Liver (tissue), 9 donors: Measurements from ENCODE around the gene DCTN3. TPM values are rescaled to one million over a fixed set of nuclear protein-coding genes. Genes with fewer than 3 reads are reported as not detected.

Source experiments
- DNase-seq: peaks from one replicate; pipeline ENCODE4 v3.0.0-alpha.2; 2017; ENCODE audit warnings: low spot score
- H3K27ac ChIP-seq, 2 donors: one replicate each; pipeline ENCODE4 v1.7.0; 2013; ENCODE audit warnings: inconsistent platforms in 2 of 2, low read length in 2 of 2, control low read depth in 1 of 2, low read depth in 1 of 2, mild to moderate bottlenecking in 1 of 2
- H3K27me3 ChIP-seq, 4 donors: one replicate each; pipeline versions ENCODE4 v1.6.1 to v1.7.0; 2013; ENCODE audit warnings: low read length in 3 of 4, inconsistent platforms in 1 of 4, mild to moderate bottlenecking in 1 of 4, moderate library complexity in 1 of 4; ENCODE audit not compliant: control insufficient read depth in 4 of 4, insufficient read depth in 4 of 4
- H3K36me3 ChIP-seq, 4 donors: one replicate each; pipeline versions ENCODE4 v1.6.1 to v1.7.0; 2013; ENCODE audit warnings: low read length in 3 of 4, mild to moderate bottlenecking in 3 of 4, low read depth in 1 of 4, moderate library complexity in 1 of 4; ENCODE audit not compliant: control insufficient read depth in 4 of 4, insufficient read depth in 3 of 4
- H3K4me1 ChIP-seq, 4 donors: one replicate each; pipeline versions ENCODE4 v1.6.1 to v1.7.0; 2013; ENCODE audit warnings: low read length in 3 of 4, mild to moderate bottlenecking in 3 of 4, moderate library complexity in 1 of 4; ENCODE audit not compliant: control insufficient read depth in 4 of 4, insufficient read depth in 4 of 4
- H3K4me3 ChIP-seq, 3 donors: one replicate each; pipeline versions ENCODE4 v1.6.1 to v1.7.0; 2013; ENCODE audit warnings: low read length in 3 of 3, control low read depth in 1 of 3, low read depth in 1 of 3, mild to moderate bottlenecking in 1 of 3
- H3K9ac ChIP-seq, 2 donors: one replicate each; pipeline ENCODE4 v1.7.0; 2013; ENCODE audit warnings: low read length in 2 of 2, mild to moderate bottlenecking in 2 of 2, moderate library complexity in 2 of 2, control low read depth in 1 of 2, low read depth in 1 of 2
- H3K9me3 ChIP-seq, 4 donors: one replicate each; pipeline versions ENCODE4 v1.6.1 to v1.7.0; 2013; ENCODE audit warnings: low read length in 3 of 4; ENCODE audit not compliant: control insufficient read depth in 4 of 4
- EGR1 ChIP-seq, 2 donors: IDR thresholded peaks; 2 replicates each; pipeline ENCODE4 v1.6.1; 2016 to 2018; ENCODE audit warnings: antibody characterized with exemption in 2 of 2, low read depth in 2 of 2
- FOXA1 ChIP-seq: IDR thresholded peaks from 2 replicates; pipeline ENCODE4 v1.6.1; 2016; ENCODE audit warnings: antibody characterized with exemption
- FOXA2 ChIP-seq: IDR thresholded peaks from 2 replicates; pipeline ENCODE4 v1.6.1; 2016; ENCODE audit warnings: antibody characterized with exemption
- GABPA ChIP-seq, 2 donors: IDR thresholded peaks in 1 of 2; conservative IDR thresholded peaks in 1 of 2; 2 replicates each; pipeline ENCODE4 v1.6.1; 2016; ENCODE audit warnings: antibody characterized with exemption in 2 of 2, mild to moderate bottlenecking in 1 of 2, moderate library complexity in 1 of 2
- HNF4A ChIP-seq, 2 donors: conservative IDR thresholded peaks; 2 replicates each; pipeline ENCODE4 v1.6.1; 2016; ENCODE audit warnings: antibody characterized with exemption in 2 of 2, mild to moderate bottlenecking in 2 of 2
- HNF4G ChIP-seq: IDR thresholded peaks from 2 replicates; pipeline ENCODE4 v1.6.1; 2016; ENCODE audit warnings: antibody characterized with exemption
- JUND ChIP-seq, 2 donors: IDR thresholded peaks; 2 replicates each; pipeline ENCODE4 v1.6.1; 2016; ENCODE audit warnings: antibody characterized with exemption in 2 of 2
- NR2F2 ChIP-seq: IDR thresholded peaks from 2 replicates; pipeline ENCODE4 v1.6.1; 2016; ENCODE audit warnings: antibody characterized with exemption
- RAD21 ChIP-seq, 2 donors: IDR thresholded peaks; 2 replicates each; pipeline ENCODE4 v1.6.1; 2016; ENCODE audit warnings: antibody characterized with exemption in 2 of 2, mild to moderate bottlenecking in 2 of 2
- RXRA ChIP-seq, 2 donors: IDR thresholded peaks; 2 replicates each; pipeline ENCODE4 v1.6.1; 2017 to 2018; ENCODE audit warnings: antibody characterized with exemption in 2 of 2, mild to moderate bottlenecking in 1 of 2
- SP1 ChIP-seq: IDR thresholded peaks from 2 replicates; pipeline ENCODE4 v1.6.1; 2018; ENCODE audit warnings: antibody characterized with exemption, mild to moderate bottlenecking
- TAF1 ChIP-seq: conservative IDR thresholded peaks from 2 replicates; pipeline ENCODE4 v1.6.1; 2016; ENCODE audit warnings: antibody characterized with exemption, mild to moderate bottlenecking
- YY1 ChIP-seq: IDR thresholded peaks from 2 replicates; pipeline ENCODE4 v1.6.1; 2016; ENCODE audit warnings: antibody characterized with exemption, mild to moderate bottlenecking
- ZBTB33 ChIP-seq: IDR thresholded peaks from 2 replicates; pipeline ENCODE4 v1.6.1; 2016; ENCODE audit warnings: antibody characterized with exemption
- WGBS: extraction: QIAGEN DNeasy Blood & Tissue Kit; methylation state at CpG from one replicate; pipeline ENCODE4 v1.1.7; 2013; 5-methylcytosine and 5-hydroxymethylcytosine counted together
- polyA plus RNA-seq, 2 donors: library from polyadenylated mRNA; stranded (reverse) in 1 of 2; unstranded in 1 of 2; fragments of 200-250 nt in 1 of 2; fragments of >200 nt in 1 of 2; fragmentation: Nextera tagmentation in 1 of 2; extraction: Ambion mirVana in 1 of 2; gene quantifications; one replicate each; pipeline versions ENCODE4 v1.2.1 to v1.2.3, GENCODE V29; 2013 to 2015
- total RNA-seq, 2 donors: library from RNA; depleted of rRNA; stranded (reverse); fragments of >200 nt; gene quantifications; one replicate each; pipeline ENCODE4 v1.2.3, GENCODE V29; 2014
- TF ChIP-seq, protein P1 (sequence below): IDR thresholded peaks from 2 replicates; pipeline ENCODE4 v1.6.1; 2016; ENCODE audit warnings: antibody characterized with exemption, mild to moderate bottlenecking
- TF ChIP-seq, protein P2 (sequence below): IDR thresholded peaks from 2 replicates; pipeline ENCODE4 v1.6.1; 2016; ENCODE audit warnings: antibody characterized with exemption
- donor health status: healthy.
- donor health status: healthy.
- donor health status: healthy.
- donor health status: healthy.
- donor health status: healthy.

The DCTN3 gene
- total and polyA plus RNA-seq, 4 donors, result 24.9 to 51.9 (median 46.7) TPM

DNA sequence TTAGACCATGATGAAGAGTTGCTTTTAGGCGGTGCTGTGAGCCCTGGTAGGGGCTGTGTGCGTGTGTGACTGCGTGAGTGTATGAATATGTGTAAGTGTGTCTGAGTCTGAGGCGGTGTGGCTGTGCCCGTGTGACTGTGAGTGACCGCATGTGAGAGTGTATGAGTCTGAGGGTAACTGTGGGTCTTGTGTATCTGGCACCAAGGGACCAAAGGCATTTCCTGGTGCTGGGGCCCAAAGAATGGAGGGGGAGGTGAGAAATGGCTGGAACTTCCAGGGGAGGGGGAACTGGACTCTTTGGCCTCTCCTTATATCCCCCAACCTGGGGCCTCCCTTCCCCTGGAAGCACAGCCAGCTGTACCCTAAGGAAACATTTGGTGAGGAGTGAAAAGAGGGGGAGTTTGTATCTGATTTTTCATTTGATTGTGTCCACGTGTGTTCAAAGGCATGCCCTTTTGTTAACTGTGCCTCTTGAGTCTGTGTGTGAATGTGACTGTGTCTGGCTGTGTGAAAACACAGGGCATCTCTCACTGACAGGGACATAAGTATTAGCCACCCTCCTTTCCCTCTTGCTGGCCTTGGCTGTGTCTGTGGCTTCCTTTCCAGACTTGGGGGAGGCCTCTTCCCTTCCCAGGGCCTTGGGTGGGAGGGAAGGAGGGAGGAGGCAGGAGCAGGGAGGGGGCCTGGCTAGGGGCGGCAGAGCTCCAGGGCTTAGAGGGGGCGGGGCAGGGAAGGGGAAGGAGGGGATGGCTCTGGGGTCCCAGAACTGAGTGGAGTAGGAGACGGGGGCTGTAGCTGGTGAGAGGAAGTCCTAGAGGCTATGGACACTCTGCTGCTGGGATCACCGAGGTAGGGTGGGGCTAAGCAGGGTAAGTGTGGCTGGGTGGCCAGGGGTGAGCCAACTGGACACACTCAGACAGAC, 33.1 kb upstream of the DCTN3 start:
- H3K36me3 ChIP-seq, result peaks cover 0 to 14% (median 9%) of the 10 kb centered on the region in 4 donors
- H3K9ac ChIP-seq, result no peak overlapping the region
- TF ChIP-seq HNF4G, result no peak
- TF ChIP-seq, protein P1, sequence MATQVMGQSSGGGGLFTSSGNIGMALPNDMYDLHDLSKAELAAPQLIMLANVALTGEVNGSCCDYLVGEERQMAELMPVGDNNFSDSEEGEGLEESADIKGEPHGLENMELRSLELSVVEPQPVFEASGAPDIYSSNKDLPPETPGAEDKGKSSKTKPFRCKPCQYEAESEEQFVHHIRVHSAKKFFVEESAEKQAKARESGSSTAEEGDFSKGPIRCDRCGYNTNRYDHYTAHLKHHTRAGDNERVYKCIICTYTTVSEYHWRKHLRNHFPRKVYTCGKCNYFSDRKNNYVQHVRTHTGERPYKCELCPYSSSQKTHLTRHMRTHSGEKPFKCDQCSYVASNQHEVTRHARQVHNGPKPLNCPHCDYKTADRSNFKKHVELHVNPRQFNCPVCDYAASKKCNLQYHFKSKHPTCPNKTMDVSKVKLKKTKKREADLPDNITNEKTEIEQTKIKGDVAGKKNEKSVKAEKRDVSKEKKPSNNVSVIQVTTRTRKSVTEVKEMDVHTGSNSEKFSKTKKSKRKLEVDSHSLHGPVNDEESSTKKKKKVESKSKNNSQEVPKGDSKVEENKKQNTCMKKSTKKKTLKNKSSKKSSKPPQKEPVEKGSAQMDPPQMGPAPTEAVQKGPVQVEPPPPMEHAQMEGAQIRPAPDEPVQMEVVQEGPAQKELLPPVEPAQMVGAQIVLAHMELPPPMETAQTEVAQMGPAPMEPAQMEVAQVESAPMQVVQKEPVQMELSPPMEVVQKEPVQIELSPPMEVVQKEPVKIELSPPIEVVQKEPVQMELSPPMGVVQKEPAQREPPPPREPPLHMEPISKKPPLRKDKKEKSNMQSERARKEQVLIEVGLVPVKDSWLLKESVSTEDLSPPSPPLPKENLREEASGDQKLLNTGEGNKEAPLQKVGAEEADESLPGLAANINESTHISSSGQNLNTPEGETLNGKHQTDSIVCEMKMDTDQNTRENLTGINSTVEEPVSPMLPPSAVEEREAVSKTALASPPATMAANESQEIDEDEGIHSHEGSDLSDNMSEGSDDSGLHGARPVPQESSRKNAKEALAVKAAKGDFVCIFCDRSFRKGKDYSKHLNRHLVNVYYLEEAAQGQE, result no peak
- TF ChIP-seq ZBTB33, result no peak
- no peak for TF ChIP-seq RAD21 (IDR thresholded peaks at IDR 0.05)
- TF ChIP-seq GABPA (IDR thresholded peaks at IDR 0.05 in 1 of 2, conservative IDR thresholded peaks at IDR 0.05 in 1 of 2), result no peak
- TF ChIP-seq TAF1, result no peak
- TF ChIP-seq RXRA (IDR thresholded peaks at IDR 0.05), result no peak
- TF ChIP-seq FOXA2, result no peak
- no peak for TF ChIP-seq YY1
- TF ChIP-seq, protein P2, sequence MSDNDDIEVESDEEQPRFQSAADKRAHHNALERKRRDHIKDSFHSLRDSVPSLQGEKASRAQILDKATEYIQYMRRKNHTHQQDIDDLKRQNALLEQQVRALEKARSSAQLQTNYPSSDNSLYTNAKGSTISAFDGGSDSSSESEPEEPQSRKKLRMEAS, result no peak
- no peak for TF ChIP-seq HNF4A (conservative IDR thresholded peaks at IDR 0.05)
- TF ChIP-seq JUND (IDR thresholded peaks at IDR 0.05), result no peak
- TF ChIP-seq SP1, result no peak
- H3K27ac ChIP-seq, result peak overlapping the region; percentile 8 to 19
- H3K27me3 ChIP-seq, result no peaks in the 10 kb centered on the region
- DNase-seq, result no peak
- peaks cover 8 to 57% (median 51%) of the 10 kb centered on the region in 4 donors for H3K4me1 ChIP-seq
- 75% methylated on average over 11 of the region's 11 CpGs for WGBS
- no peaks in the 10 kb centered on the region for H3K9me3 ChIP-seq
- no peak overlapping the region for H3K4me3 ChIP-seq

DNA sequence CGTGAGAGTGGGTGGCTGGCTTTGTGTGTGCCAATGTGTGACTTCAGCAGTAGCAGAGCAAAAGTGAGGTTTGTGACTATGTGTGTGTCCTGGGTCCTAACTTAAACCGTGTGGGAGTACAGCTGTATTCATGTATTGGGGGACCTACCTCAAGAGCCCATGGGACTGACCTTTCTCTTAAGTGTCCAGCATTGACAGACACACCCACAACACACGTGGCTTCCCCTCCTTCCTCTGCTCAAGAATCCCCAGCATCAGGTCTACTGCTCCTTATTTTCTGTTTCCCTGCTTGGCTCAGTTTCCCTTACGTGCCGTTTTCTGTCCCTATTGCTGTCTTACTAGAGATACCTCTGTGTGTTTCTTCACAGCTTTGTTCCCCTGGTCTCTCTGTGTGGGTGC, 32.3 kb upstream of the DCTN3 start:
- WGBS, result 38% methylated on average over 5 of the region's 5 CpGs
- DNase-seq, result no peak
- TF ChIP-seq HNF4G, result no peak
- no peak for TF ChIP-seq HNF4A (conservative IDR thresholded peaks at IDR 0.05)
- TF ChIP-seq FOXA1, result no peak
- TF ChIP-seq NR2F2, result no peak
- no peak for TF ChIP-seq EGR1 (IDR thresholded peaks at IDR 0.05; ENCODE audit: low read depth in 2 of 2)
- TF ChIP-seq RXRA (IDR thresholded peaks at IDR 0.05), result no peak
- TF ChIP-seq, protein P1, result no peak
- no peak for TF ChIP-seq GABPA (IDR thresholded peaks at IDR 0.05 in 1 of 2, conservative IDR thresholded peaks at IDR 0.05 in 1 of 2)
- no peak for TF ChIP-seq YY1
- Histone ChIP-seq H3K27me3 (no peaks in the 10 kb centered on the region), H3K4me3 (no peak overlapping the region), H3K9me3 (no peaks in the 10 kb centered on the region), H3K27ac (peak overlapping the region; percentile 58 to 80), H3K9ac (no peak overlapping the region), H3K36me3 (peaks cover 0 to 15% (median 10%) of the 10 kb centered on the region in 4 donors), H3K4me1 (peaks cover 14 to 65% (median 59%) of the 10 kb centered on the region in 4 donors)
